Stimulated activated effector memory CD8-positive, alpha-beta T cell treated with anti-CD3 and anti-CD28 coated beads, Interleukin-12 subunit alpha, Interleukin-12 subunit beta, amount 100 ng/mL, for 72 hours (primary cell): ENCODE results near the gene GH1.
A peak's percentile ranks its signal among the peaks of the same experiment; 100 is the strongest.
"Not testable (repeated sequence)": the region's sequence is repeated elsewhere in the genome, so short reads cannot be mapped to it uniquely, and the experiment has no call there.

Experiments used
- ATAC-seq: fragments of 150-1000 bp; cut with Tn5 transposase; 2 replicates; pipeline ENCODE4 v1.10.0; 2021
- DNase-seq, 2 donors: peaks; one replicate each; pipeline ENCODE4 v3.0.0; 2021 to 2022; ENCODE audit warnings: low spot score in 2 of 2
- H3K27ac Mint-ChIP-seq: one replicate; pipeline ENCODE4 v1.8.0; 2022; ENCODE audit warnings: mild to moderate bottlenecking, mixed read lengths
- H3K36me3 Mint-ChIP-seq: one replicate; pipeline ENCODE4 v1.8.0; 2022; ENCODE audit warnings: mild to moderate bottlenecking, mixed read lengths
- H3K4me1 Mint-ChIP-seq: one replicate; pipeline ENCODE4 v1.8.0; 2022; ENCODE audit warnings: mixed read lengths
- H3K4me3 Mint-ChIP-seq: one replicate; pipeline ENCODE4 v1.8.0; 2022; ENCODE audit warnings: mild to moderate bottlenecking, mixed read lengths
- H3K9me3 Mint-ChIP-seq: one replicate; pipeline ENCODE4 v1.8.0; 2022; ENCODE audit warnings: mixed read lengths

Gene GH1

DNA sequence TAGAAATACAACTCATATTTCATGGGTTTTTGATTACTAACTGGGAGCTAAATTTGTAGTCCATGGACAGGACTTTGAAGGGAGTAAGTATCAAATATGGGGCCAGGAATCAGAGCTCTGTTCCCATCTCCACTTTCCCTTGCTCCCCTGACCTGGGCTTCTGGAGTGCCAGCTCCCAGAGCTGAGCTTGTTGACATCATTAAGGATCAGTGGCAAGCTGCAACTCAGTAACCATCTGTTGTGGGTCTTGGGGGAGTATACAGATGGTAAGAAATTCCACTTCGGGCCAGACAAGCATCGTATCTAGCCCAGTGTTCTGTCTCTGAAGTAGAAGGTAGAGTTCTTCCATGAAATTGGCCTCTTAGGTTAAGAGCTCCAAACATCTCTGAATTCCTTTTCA, 16.7 kb downstream of the GH1 start:
- not testable (repeated sequence) for H3K27ac Mint-ChIP-seq, H3K36me3 Mint-ChIP-seq, ATAC-seq, H3K9me3 Mint-ChIP-seq, DNase-seq, H3K4me3 Mint-ChIP-seq
- H3K4me1 Mint-ChIP-seq, result peaks cover 22% of the 10 kb centered on the region

DNA sequence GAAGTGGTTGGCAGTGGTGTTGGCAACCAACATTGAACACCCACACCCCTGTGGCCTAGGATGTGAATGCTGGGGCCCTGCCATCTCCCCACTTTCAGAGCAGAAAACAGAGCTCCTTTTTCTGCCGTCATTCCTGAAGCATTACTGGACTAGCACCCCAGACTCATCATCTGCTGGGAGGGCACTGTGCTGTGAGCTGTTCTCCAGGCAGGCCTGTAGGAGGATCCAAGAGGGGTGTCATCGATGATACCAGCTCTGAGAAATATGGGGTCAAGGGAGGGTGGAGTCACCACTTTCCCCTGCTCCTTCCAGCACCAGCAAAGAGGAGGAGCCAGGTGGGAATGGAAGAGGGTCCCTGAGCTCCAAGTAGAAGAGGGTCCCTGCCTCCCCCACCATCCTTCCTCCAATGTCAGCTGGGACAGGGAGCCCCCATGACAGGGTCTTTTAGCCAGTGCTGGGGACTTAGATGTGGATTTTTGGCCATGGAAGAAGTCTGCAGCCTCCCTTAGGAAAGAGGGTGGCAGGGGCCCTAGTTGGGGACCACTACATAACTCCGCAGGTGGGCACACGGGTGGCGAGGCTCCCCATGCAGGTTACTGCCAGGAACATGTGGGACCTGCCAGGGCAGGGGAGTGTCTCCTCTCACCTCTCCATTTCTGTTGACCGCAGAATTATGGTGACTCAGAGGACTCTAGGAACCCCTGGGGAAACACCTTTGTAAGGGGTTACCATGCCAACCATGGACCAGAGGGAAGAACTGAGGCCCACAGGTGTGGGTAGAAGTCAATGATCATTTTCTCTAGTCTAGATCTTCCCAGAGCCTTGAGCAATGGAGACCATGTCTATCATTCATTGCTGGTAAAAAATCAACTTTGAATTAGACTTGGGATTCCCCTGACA, 19.5 kb downstream of the GH1 start:
- H3K9me3 Mint-ChIP-seq, H3K27ac Mint-ChIP-seq, H3K36me3 Mint-ChIP-seq, DNase-seq, H3K4me3 Mint-ChIP-seq: not testable (repeated sequence)
- ATAC-seq, result peak; percentile 88
- peaks cover 22% of the 10 kb centered on the region for H3K4me1 Mint-ChIP-seq

DNA sequence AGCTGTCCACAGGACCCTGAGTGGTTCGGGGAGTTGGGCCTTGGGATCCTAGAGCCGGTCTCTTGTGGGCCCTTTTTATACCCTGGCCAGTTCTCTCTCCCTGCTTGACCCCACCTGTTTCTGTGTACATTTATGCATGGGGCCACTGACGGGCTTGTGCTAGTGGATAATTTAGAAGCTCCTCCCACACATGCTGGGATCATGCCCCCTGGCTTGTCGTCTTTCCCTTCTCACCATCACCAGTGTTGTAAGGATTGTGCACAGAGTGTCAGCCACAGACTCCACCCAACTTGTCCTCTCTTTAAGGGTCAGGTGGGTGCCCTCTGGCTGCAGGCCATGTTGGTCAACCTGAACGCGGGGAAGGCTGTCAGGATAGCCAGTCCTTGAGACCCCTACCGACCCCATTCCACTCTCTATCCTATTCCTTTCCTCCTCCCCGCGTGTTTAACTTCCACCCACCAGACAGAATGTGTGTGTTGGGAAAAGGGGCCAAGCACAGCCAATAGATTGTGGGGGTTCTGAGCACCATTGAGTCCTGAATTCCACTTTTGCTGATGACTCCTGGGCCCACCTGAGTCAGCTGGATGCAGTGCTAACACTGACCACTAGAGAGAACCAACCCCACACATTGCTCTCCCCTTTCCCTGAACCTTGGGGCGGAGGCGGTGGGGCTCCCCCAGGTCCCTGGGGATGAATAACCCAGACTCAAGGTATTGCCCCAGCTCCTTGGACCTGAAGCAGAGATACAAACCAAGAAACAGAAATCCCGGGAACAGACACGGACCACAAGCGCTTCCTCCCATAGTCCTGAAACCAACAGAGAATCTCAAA, 21.9 kb downstream of the GH1 start, which contains the start of gene CSH1:
CSH1 (minus strand) TSS at position 51 of the 831 bp plus-strand sequence. CDS start 63 bp downstream, outside the sequence.
- DNase-seq, ATAC-seq, H3K4me3 Mint-ChIP-seq, H3K36me3 Mint-ChIP-seq, H3K27ac Mint-ChIP-seq, H3K9me3 Mint-ChIP-seq: not testable (repeated sequence)
- H3K4me1 Mint-ChIP-seq, result peaks cover 16% of the 10 kb centered on the region

DNA sequence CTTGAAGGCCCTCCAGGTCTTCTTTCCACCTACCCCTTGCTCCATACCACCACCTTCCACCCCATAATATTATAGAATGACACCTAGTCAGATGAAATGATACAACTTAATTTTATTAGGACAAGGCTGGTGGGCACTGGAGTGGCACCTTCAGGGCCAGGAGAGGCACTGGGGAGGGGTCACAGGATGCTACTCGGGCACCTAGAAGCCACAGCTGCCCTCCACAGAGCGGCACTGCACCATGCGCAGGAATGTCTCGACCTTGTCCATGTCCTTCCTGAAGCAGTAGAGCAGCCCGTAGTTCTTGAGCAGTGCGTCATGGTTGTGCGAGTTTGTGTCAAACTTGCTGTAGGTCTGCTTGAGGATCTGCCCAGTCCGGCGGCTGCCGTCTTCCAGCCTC, 23.8 kb downstream of the GH1 start:
- H3K27ac Mint-ChIP-seq, result not testable (repeated sequence)

DNA sequence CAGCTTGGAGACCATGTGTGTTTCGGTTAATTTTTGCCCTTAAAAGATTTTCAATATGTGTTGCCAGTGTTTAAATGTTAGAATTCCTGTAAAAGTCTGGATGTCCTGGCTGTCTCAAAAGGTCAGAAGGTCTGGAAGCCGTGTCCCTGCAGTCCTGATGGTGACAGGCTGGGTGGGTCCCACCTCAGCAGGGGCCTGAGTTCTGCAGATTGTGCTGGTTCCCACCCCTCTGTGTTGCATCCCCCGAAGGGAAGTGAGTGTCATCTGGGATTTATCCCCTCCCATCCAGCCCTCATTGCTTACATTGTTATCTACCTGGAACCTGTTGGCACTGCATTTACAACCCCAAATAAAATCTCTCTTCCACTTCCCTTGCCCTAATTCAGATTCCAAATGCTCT, 24.6 kb downstream of the GH1 start:
- ATAC-seq, H3K9me3 Mint-ChIP-seq, H3K4me1 Mint-ChIP-seq, H3K27ac Mint-ChIP-seq, H3K36me3 Mint-ChIP-seq, H3K4me3 Mint-ChIP-seq, DNase-seq: not testable (repeated sequence)

More for the DNA sequence above, 23.8 kb downstream of the GH1 start:
- not testable (repeated sequence) for H3K4me3 Mint-ChIP-seq, H3K36me3 Mint-ChIP-seq, H3K9me3 Mint-ChIP-seq, DNase-seq, ATAC-seq
- peaks cover 11% of the 10 kb centered on the region for H3K4me1 Mint-ChIP-seq

DNA sequence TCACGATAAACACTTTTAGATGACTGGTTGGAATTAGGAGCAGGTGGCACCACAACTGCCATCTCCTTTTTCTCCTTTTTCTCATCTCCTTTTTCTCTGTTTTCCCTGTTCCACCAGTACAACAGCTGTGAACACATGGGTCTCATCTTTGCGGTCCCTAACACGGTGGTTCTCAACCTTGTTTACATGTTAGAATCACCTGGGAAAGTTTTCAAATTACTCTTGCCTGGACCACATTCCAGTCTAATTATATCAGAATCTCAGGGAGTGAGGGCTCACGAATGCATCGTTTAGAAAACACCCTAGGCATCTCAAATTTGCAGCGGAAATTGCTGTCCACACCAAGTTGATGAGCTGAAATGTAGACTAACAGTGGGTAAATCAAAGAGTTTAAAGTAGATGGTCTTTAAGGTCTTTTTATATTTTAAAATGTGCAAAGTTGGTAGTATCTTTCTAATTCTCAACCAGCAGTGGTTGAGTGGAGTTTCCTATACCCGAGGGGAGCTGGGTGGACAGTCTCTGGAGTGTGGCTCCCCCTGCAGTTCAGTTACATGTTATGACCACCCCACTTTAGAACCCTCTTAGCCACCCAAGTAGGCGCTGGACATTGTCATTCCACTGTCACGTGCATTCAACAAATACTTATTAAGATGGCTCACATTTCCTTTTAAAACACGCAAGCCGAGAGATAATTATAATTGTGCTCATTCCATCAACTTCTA, 26.2 kb downstream of the GH1 start:
- H3K27ac Mint-ChIP-seq, H3K4me3 Mint-ChIP-seq, ATAC-seq, H3K9me3 Mint-ChIP-seq, DNase-seq, H3K36me3 Mint-ChIP-seq: not testable (repeated sequence)
- peaks cover 11% of the 10 kb centered on the region for H3K4me1 Mint-ChIP-seq

DNA sequence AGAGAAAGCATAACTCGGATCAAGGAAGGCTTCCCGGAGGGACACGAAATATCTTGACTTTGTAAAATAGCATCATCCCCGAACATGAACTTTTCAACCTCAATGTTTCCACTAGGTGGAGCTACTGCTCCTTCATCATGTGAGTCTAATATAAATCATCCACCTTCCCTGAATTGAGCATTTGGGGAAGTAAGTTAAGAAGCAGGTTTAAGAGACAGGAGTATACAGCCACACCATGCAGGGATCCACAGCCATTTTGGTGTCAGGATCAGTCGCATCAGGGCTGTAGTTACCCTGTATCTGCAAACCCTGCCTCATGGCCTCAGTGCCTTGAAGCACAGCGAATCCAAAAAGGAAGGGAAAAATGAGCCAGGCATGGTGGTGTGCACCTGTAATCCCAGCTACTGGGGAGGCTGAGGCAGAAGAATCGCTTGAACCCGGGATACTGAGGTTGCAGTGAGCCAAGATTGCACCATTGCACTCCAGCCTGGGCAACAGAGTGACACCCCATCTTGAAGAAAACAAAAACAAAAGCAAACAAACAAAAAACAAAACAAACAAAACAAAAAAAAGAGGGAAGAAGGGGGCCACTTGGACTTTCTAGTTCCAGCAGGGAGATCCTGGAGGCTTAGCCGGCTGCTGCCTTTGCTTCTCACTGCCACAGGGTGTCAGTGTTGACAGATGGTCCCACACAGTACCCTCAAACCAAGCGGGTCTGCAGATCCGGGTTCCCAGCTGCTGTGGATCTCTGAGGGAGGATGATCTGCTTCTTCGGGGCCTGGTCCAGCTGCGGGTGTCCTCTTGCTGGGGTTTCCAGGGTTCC, 29.4 kb downstream of the GH1 start:
- not testable (repeated sequence) for H3K4me3 Mint-ChIP-seq, DNase-seq, H3K36me3 Mint-ChIP-seq, H3K9me3 Mint-ChIP-seq, H3K27ac Mint-ChIP-seq
- peaks cover 11% of the 10 kb centered on the region for H3K4me1 Mint-ChIP-seq
- peak; percentile 72 for ATAC-seq

DNA sequence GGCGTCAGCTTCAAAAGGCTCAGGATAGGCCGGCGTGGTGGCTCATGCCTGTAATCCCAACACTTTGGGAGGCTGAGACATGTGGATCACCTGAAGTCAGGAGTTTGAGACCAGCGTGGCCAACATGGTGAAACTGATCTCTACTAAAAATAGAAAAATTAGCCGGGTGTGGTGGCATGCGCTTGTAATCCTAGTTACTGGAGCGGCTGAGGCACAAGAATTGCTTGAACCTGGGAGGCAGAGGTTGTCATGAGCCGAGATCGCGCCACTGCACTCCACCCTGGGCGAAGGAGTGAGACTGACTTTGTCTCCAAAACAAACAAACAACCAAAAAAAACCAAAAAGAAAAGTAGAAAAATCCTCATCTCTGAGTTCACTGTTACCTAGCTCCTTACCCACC, 33.5 kb downstream of the GH1 start:
- DNase-seq, H3K36me3 Mint-ChIP-seq, H3K4me3 Mint-ChIP-seq, H3K27ac Mint-ChIP-seq, ATAC-seq, H3K9me3 Mint-ChIP-seq: not testable (repeated sequence)
- peaks cover 17% of the 10 kb centered on the region for H3K4me1 Mint-ChIP-seq

DNA sequence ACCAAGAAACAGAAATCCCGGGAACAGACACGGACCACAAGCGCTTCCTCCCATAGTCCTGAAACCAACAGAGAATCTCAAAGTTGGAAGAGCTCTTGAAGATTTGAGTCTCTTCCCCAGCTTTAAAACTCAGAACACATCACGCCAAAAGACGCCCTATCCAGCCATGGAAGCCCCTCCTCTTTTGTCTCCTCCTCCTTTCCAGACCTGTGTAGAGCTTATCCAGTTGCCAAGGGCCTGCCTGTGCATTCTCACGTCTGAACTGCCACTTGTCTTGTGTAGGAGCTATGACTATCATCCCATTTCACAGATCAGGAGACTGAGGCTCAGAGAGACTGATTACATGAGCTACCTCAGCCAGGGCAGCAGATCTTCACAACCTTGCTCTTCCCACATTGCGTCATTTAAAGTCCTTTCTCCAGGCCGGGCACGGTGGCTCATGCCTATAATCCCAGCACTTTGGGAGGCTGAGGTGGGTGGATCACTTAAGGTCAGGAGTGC, 36.0 kb downstream of the GH1 start:
- H3K27ac Mint-ChIP-seq, result peak overlapping the region; percentile 68
- not testable (repeated sequence) for DNase-seq, H3K9me3 Mint-ChIP-seq, ATAC-seq, H3K4me1 Mint-ChIP-seq, H3K36me3 Mint-ChIP-seq, H3K4me3 Mint-ChIP-seq

DNA sequence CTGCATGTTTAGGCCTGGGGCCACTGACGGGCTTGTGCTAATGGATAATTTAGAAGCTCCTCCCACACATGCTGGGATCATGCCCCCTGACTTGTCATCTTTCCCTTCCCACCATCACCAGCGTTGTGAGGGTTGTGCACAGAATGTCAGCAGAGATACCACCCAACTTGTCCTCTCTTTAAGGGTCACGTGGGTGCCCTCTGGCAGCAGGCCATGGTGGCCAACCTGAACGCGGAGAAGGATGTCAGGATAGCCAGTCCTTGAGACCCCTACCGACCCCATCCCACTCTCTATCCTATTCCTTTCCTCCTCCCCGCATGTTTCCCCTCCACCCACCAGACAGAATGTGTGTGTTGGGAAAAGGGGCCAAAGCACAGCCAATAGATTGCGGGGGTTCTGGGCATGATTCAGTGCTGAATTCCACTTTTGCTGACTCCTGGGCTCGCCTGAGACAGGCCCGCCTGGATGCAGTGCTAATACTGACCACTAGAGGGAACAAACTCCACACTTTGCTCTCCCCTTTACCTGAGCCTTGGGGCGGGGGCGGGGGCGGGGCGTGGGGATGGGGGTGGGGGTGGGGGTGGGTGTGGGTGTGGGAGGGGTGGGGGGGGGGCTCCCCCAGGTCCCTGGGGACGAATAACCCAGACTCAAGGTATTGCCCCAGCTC, 36.6 kb downstream of the GH1 start, which contains the start of gene GH2:
GH2 (minus strand) TSS at position 10 of the 667 bp plus-strand sequence. CDS start 143 bp downstream, outside the sequence.
- Mint-ChIP-seq H3K4me3 (no peak within 1 kb of the TSS), H3K27ac (peak within 1 kb of the TSS; percentile 68), H3K4me1 (peaks cover 6% of the 10 kb centered on the region), H3K36me3 (no peaks in the 10 kb centered on the region), H3K9me3 (no peaks in the 10 kb centered on the region)
- ATAC-seq (peak; percentile 88), DNase-seq (peak; percentile 55 to 73)

DNA sequence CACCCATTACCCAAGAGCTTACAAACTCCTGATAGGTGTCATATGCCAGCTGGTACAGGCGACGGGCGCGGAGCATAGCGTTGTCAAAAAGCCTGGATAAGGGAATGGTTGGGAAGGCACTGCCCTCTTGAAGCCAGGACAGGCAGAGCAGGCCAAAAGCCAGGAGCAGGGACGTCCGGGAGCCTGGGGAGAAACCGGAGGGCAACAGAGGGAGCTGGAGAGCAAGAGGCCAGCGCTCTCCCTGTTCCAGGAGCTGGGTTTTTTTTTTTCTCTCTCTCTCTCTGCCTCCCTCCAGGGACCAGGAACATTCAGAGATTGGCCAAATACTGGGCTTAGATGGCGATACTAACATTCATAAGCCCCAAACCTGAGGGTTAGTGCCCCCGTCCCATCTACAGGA, 37.3 kb downstream of the GH1 start:
- not testable (repeated sequence) for ATAC-seq, H3K9me3 Mint-ChIP-seq, H3K36me3 Mint-ChIP-seq, H3K4me3 Mint-ChIP-seq, DNase-seq, H3K4me1 Mint-ChIP-seq, H3K27ac Mint-ChIP-seq

DNA sequence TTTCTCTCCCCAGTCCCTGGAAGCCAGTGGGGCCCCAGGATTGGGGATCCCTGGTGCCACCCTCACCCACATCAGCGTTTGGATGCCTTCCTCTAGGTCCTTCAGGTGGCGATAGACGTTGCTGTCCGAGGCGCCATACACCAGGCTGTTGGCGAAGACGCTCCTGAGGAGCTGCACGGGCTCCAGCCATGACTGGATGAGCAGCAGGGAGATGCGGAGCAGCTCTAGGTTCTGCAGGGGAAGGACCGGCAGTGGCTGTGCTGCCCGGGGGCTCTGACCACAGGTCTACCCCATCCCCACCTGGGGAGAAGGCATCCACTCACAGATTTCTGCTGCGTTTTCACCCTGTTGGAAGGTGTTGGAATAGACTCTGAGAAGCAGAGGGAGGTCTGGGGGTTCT, 37.9 kb downstream of the GH1 start:
- Mint-ChIP-seq H3K4me3 (no peak overlapping the region), H3K36me3 (no peaks in the 10 kb centered on the region), H3K9me3 (no peaks in the 10 kb centered on the region), H3K27ac (no peak overlapping the region), H3K4me1 (peaks cover 6% of the 10 kb centered on the region)
- DNase-seq, result no peak
- no peak for ATAC-seq

DNA sequence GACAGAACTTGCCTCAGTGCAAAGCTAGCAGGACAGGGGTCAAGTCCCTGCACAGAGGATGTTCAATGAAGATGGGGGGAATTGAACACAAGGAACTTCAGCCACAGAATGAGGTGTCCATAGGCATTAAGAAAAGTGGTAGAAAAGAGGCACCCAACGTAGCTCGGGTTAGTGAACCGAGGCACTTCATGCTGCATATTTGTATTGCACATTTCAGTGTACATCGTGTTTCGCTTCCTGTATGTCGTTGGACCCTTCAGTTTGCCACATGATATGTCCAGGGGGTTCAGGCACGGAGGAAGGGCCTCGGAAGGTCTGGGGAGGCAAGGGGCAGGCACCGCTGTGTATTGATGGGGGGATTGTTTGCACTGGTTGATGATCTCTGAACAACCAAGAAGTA, 40.2 kb downstream of the GH1 start:
- not testable (repeated sequence) for H3K27ac Mint-ChIP-seq, H3K9me3 Mint-ChIP-seq

DNA sequence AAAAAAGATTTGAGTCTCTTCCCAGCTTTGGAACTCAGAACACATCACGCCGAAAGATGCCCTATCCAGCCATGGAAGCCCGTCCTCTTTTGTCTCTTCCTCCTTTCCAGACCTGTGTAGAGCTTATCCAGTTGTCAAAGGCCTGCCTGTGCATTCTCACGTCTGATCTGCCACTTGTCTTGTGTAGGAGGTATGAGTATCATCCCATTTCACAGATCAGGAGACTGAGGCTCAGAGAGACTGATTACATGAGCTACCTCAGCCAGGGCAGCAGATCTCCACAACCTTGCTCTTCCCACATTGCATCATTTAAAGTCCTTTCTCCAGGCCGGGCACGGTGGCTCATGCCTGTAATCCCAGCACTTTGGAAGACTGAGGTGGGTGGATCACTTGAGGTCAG, 43.9 kb downstream of the GH1 start:
- H3K4me1 Mint-ChIP-seq, ATAC-seq, H3K36me3 Mint-ChIP-seq, H3K4me3 Mint-ChIP-seq, H3K27ac Mint-ChIP-seq, H3K9me3 Mint-ChIP-seq, DNase-seq: not testable (repeated sequence)

More for the DNA sequence above, 40.2 kb downstream of the GH1 start:
- not testable (repeated sequence) for DNase-seq, H3K4me3 Mint-ChIP-seq, H3K4me1 Mint-ChIP-seq, H3K36me3 Mint-ChIP-seq, ATAC-seq
